ENCODE results near the gene ADAMTS17. TPM values are rescaled to one million over a fixed set of nuclear protein-coding genes. Genes with fewer than 3 reads are reported as not detected.

ADAMTS17 gene
- total and polyA plus RNA-seq, 4 experiments from 2014 or later = 2.1 to 6.2 (median 4.8) TPM

- no peak for DNase-seq
- Histone ChIP-seq H3K4me3 (ENCODE audit: low read length in 2 of 2) (no peak overlapping the region), H3K27me3 (ENCODE audit: insufficient read depth, low read length) (no peaks in the 10 kb centered on the region), H3K36me3 (ENCODE audit: insufficient read depth, low read length) (no peaks in the 10 kb centered on the region), H3K4me1 (ENCODE audit: insufficient read depth, low read length) (peaks cover 10% of the 10 kb centered on the region), H3K9me3 (ENCODE audit: control insufficient read depth in 1 of 2, low read length in 2 of 2) (peaks cover 0 to under 1% of the 10 kb centered on the region in 2 donors), H3K27ac (ENCODE audit: low read depth, low read length) (no peak overlapping the region)
- intact Hi-C loops (cut with micrococcal nuclease) = no loop called here
- ChIA-PET POLR2A (ENCODE audit: partially characterized antibody) (no interaction called here), CTCF (ENCODE audit: partially characterized antibody) (no interaction called here)
- H3K9me3 Mint-ChIP-seq = peaks cover 3 to 33% (median 21%) of the 10 kb centered on the region in 8 donors
- peaks cover 39 to 41% of the 10 kb centered on the region in 2 donors for H3K36me3 Mint-ChIP-seq
- H3K27me3 Mint-ChIP-seq = no peaks in the 10 kb centered on the region
- H3K27ac Mint-ChIP-seq = no peak overlapping the region
- peaks cover 3 to 26% (median 9%) of the 10 kb centered on the region in 4 donors for H3K4me1 Mint-ChIP-seq
- no peak overlapping the region for H3K4me3 Mint-ChIP-seq
Measured at GRCh38 chr15:100116416-100117190, 225.2 kb downstream of the ADAMTS17 start.

- POLR2A ChIA-PET (ENCODE audit: partially characterized antibody) = no interaction called here
- intact Hi-C loops (cut with micrococcal nuclease) = no loop called here
- CTCF ChIA-PET (ENCODE audit: partially characterized antibody) = interaction anchor here (0.8 kb wide), 1 partner anchor 223 kb away, joined by 3 read pairs; no protein-coding TSS in a partner anchor
Measured at GRCh38 chr15:100115711-100116090, 226.1 kb downstream of the ADAMTS17 start.

GRCh38 chr15:100115066-100115710, 226.6 kb downstream of the ADAMTS17 start:
- POLR2A ChIA-PET (ENCODE audit: partially characterized antibody) = no interaction called here
- no peaks in the 10 kb centered on the region for H3K27me3 Mint-ChIP-seq
- CTCF ChIA-PET (ENCODE audit: partially characterized antibody) = interaction anchor here (0.8 to 1.0 kb wide), 2 partner anchors 223 to 224 kb away, joined by 3 read pairs; no protein-coding TSS in a partner anchor
- no peak overlapping the region for H3K4me3 ChIP-seq (ENCODE audit: low read length in 2 of 2)
- no peaks in the 10 kb centered on the region for H3K9me3 ChIP-seq (ENCODE audit: control insufficient read depth in 1 of 2, low read length in 2 of 2)
- no peak overlapping the region for H3K4me3 Mint-ChIP-seq
- peaks cover 8 to 40% (median 18%) of the 10 kb centered on the region in 4 donors for H3K4me1 Mint-ChIP-seq
- peaks cover 20% of the 10 kb centered on the region for H3K4me1 ChIP-seq (ENCODE audit: insufficient read depth, low read length)
- H3K27ac Mint-ChIP-seq = peak overlapping the region in 1 of 7 donors; percentile 56
- intact Hi-C loops (cut with micrococcal nuclease) = no loop called here
- H3K36me3 Mint-ChIP-seq = peaks cover 26 to 28% of the 10 kb centered on the region in 2 donors
- H3K36me3 ChIP-seq (ENCODE audit: insufficient read depth, low read length) = no peaks in the 10 kb centered on the region
- H3K9me3 Mint-ChIP-seq = peaks cover 0 to 19% (median 7%) of the 10 kb centered on the region in 8 donors
- H3K27ac ChIP-seq (ENCODE audit: low read depth, low read length) = no peak overlapping the region
- H3K27me3 ChIP-seq (ENCODE audit: insufficient read depth, low read length) = no peaks in the 10 kb centered on the region
- no peak for DNase-seq

More at GRCh38 chr15:100115711-100116090, 226.1 kb downstream of the ADAMTS17 start:
- H3K4me3 Mint-ChIP-seq = no peak overlapping the region
- DNase-seq = no peak
- H3K9me3 Mint-ChIP-seq = peaks cover under 1 to 24% (median 12%) of the 10 kb centered on the region in 8 donors
- no peaks in the 10 kb centered on the region for H3K27me3 ChIP-seq (ENCODE audit: insufficient read depth, low read length)
- no peak overlapping the region for H3K27ac ChIP-seq (ENCODE audit: low read depth, low read length)
- no peak overlapping the region for H3K4me3 ChIP-seq (ENCODE audit: low read length in 2 of 2)
- H3K4me1 ChIP-seq (ENCODE audit: insufficient read depth, low read length) = peaks cover 19% of the 10 kb centered on the region
- no peaks in the 10 kb centered on the region for H3K9me3 ChIP-seq (ENCODE audit: control insufficient read depth in 1 of 2, low read length in 2 of 2)
- H3K4me1 Mint-ChIP-seq = peaks cover 8 to 35% (median 17%) of the 10 kb centered on the region in 4 donors
- H3K36me3 ChIP-seq (ENCODE audit: insufficient read depth, low read length) = no peaks in the 10 kb centered on the region
- peaks cover 31 to 32% of the 10 kb centered on the region in 2 donors for H3K36me3 Mint-ChIP-seq
- H3K27me3 Mint-ChIP-seq = no peaks in the 10 kb centered on the region
- H3K27ac Mint-ChIP-seq = peak overlapping the region in 1 of 7 donors; percentile 66

GRCh38 chr15:100114571-100114970, 227.2 kb downstream of the ADAMTS17 start:
- H3K27ac ChIP-seq (ENCODE audit: low read depth, low read length) = no peak overlapping the region
- DNase-seq = no peak
- ChIA-PET POLR2A (ENCODE audit: partially characterized antibody) (no interaction called here), CTCF (ENCODE audit: partially characterized antibody) (interaction anchor here (1.0 kb wide), 1 partner anchor 223 kb away, joined by 3 read pairs; no protein-coding TSS in a partner anchor)
- Mint-ChIP-seq H3K36me3 (peaks cover 22 to 24% of the 10 kb centered on the region in 2 donors), H3K27me3 (no peaks in the 10 kb centered on the region), H3K9me3 (peaks cover 0 to 12% (median 5%) of the 10 kb centered on the region in 8 donors), H3K27ac (peak overlapping the region in 3 of 7 donors; percentile 56 to 64 (median 62)), H3K4me1 (peaks cover 8 to 41% (median 18%) of the 10 kb centered on the region in 4 donors), H3K4me3 (peak overlapping the region in 1 of 8 donors; percentile 20)
- no peaks in the 10 kb centered on the region for H3K9me3 ChIP-seq (ENCODE audit: control insufficient read depth in 1 of 2, low read length in 2 of 2)
- no peak overlapping the region for H3K4me3 ChIP-seq (ENCODE audit: low read length in 2 of 2)
- no peaks in the 10 kb centered on the region for H3K36me3 ChIP-seq (ENCODE audit: insufficient read depth, low read length)
- intact Hi-C loops (cut with micrococcal nuclease) = no loop called here
- peaks cover 20% of the 10 kb centered on the region for H3K4me1 ChIP-seq (ENCODE audit: insufficient read depth, low read length)
- no peaks in the 10 kb centered on the region for H3K27me3 ChIP-seq (ENCODE audit: insufficient read depth, low read length)

GRCh38 chr15:100114100-100114499, 227.7 kb downstream of the ADAMTS17 start:
- no peaks in the 10 kb centered on the region for H3K9me3 ChIP-seq (ENCODE audit: control insufficient read depth in 1 of 2, low read length in 2 of 2)
- H3K27ac ChIP-seq (ENCODE audit: low read depth, low read length) = no peak overlapping the region
- ChIA-PET CTCF (ENCODE audit: partially characterized antibody) (interaction anchor here (1.0 kb wide), 1 partner anchor 224 kb away, joined by 3 read pairs; no protein-coding TSS in a partner anchor), POLR2A (ENCODE audit: partially characterized antibody) (no interaction called here)
- H3K4me1 ChIP-seq (ENCODE audit: insufficient read depth, low read length) = peaks cover 20% of the 10 kb centered on the region
- Mint-ChIP-seq H3K4me3 (peak overlapping the region in 1 of 8 donors; percentile 20), H3K27me3 (no peaks in the 10 kb centered on the region), H3K36me3 (peaks cover 17 to 20% of the 10 kb centered on the region in 2 donors), H3K27ac (peak overlapping the region in 1 of 7 donors; percentile 64), H3K4me1 (peaks cover 8 to 41% (median 18%) of the 10 kb centered on the region in 4 donors), H3K9me3 (peaks cover 0 to 9% (median 4%) of the 10 kb centered on the region in 8 donors)
- intact Hi-C loops (cut with micrococcal nuclease) = no loop called here
- H3K36me3 ChIP-seq (ENCODE audit: insufficient read depth, low read length) = no peaks in the 10 kb centered on the region
- no peak overlapping the region for H3K4me3 ChIP-seq (ENCODE audit: low read length in 2 of 2)
- no peak for DNase-seq
- no peaks in the 10 kb centered on the region for H3K27me3 ChIP-seq (ENCODE audit: insufficient read depth, low read length)

GRCh38 chr15:100113351-100114080, 228.3 kb downstream of the ADAMTS17 start:
- H3K4me3 Mint-ChIP-seq = peak overlapping the region in 1 of 8 donors; percentile 64
- POLR2A ChIA-PET (ENCODE audit: partially characterized antibody) = no interaction called here
- peak overlapping the region in 1 of 7 donors; percentile 62 for H3K27ac Mint-ChIP-seq
- no peaks in the 10 kb centered on the region for H3K27me3 Mint-ChIP-seq
- peaks cover 0 to 4% (median under 1%) of the 10 kb centered on the region in 8 donors for H3K9me3 Mint-ChIP-seq
- Histone ChIP-seq H3K27me3 (ENCODE audit: insufficient read depth, low read length) (no peaks in the 10 kb centered on the region), H3K27ac (ENCODE audit: low read depth, low read length) (no peak overlapping the region), H3K4me1 (ENCODE audit: insufficient read depth, low read length) (peaks cover 20% of the 10 kb centered on the region), H3K4me3 (ENCODE audit: low read length in 2 of 2) (no peak overlapping the region), H3K36me3 (ENCODE audit: insufficient read depth, low read length) (no peaks in the 10 kb centered on the region), H3K9me3 (ENCODE audit: control insufficient read depth in 1 of 2, low read length in 2 of 2) (no peaks in the 10 kb centered on the region)
- CTCF ChIA-PET (ENCODE audit: partially characterized antibody) = interaction anchor here (1.2 kb wide), 1 partner anchor 225 kb away, joined by 3 read pairs; no protein-coding TSS in a partner anchor
- no peak for DNase-seq
- intact Hi-C loops (cut with micrococcal nuclease) = no loop called here
- peaks cover 8 to 41% (median 19%) of the 10 kb centered on the region in 4 donors for H3K4me1 Mint-ChIP-seq
- peaks cover 13 to 14% of the 10 kb centered on the region in 2 donors for H3K36me3 Mint-ChIP-seq

Data from CD4-positive, alpha-beta memory T cell (primary cell).